Trophoblast cell (in vitro differentiated cells and primary cell): ENCODE results near the gene AHI1. TPM values are rescaled to one million over a fixed set of nuclear protein-coding genes. Genes with fewer than 3 reads are reported as not detected.

Experiments
- DNase-seq, 2 donors: peaks; one replicate each; pipeline ENCODE4 v3.0.0-alpha.2; 2016
- H2AFZ ChIP-seq: 2 replicates; pipeline ENCODE4 v1.6.1; 2013; ENCODE audit warnings: low read length, moderate library complexity, mild to moderate bottlenecking; ENCODE audit not compliant: insufficient read depth, poor library complexity
- H2AK5ac ChIP-seq: 2 replicates; pipeline ENCODE4 v1.6.1; 2013; ENCODE audit warnings: mild to moderate bottlenecking, low read length
- H2BK120ac ChIP-seq: 2 replicates; pipeline ENCODE4 v1.6.1; 2013; ENCODE audit warnings: low read length, mild to moderate bottlenecking, moderate library complexity; ENCODE audit not compliant: insufficient read depth, poor library complexity
- H2BK12ac ChIP-seq: 2 replicates; pipeline ENCODE4 v1.6.1; 2013; ENCODE audit warnings: mild to moderate bottlenecking, low read length, moderate library complexity
- H2BK5ac ChIP-seq: 2 replicates; pipeline ENCODE4 v1.6.1; 2013; ENCODE audit warnings: low read length, low read depth, moderate library complexity, mild to moderate bottlenecking; ENCODE audit not compliant: poor library complexity
- H3K14ac ChIP-seq: 2 replicates; pipeline ENCODE4 v1.6.1; 2013; ENCODE audit warnings: mild to moderate bottlenecking, low read length
- H3K18ac ChIP-seq: 2 replicates; pipeline ENCODE4 v1.6.1; 2013; ENCODE audit warnings: mild to moderate bottlenecking, low read length
- H3K23ac ChIP-seq: 2 replicates; pipeline ENCODE4 v1.6.1; 2013; ENCODE audit warnings: low read length
- H3K27ac ChIP-seq: 2 replicates; pipeline ENCODE4 v1.5.1; 2013; ENCODE audit warnings: low read depth, mild to moderate bottlenecking, inconsistent platforms, low read length, moderate library complexity
- H3K27me3 ChIP-seq: 2 replicates; pipeline ENCODE4 v1.6.1; 2013; ENCODE audit warnings: inconsistent platforms, mild to moderate bottlenecking, low read length, moderate library complexity; ENCODE audit not compliant: insufficient read depth
- H3K36me3 ChIP-seq, 2 experiments: 1 replicate in 1 of 2; 2 replicates in 1 of 2; pipeline ENCODE4 v1.6.1; 2013; ENCODE audit warnings: low read length in 2 of 2, mild to moderate bottlenecking in 2 of 2, moderate library complexity in 1 of 2; ENCODE audit not compliant: insufficient read depth in 2 of 2, control insufficient read depth in 1 of 2
- H3K4ac ChIP-seq: 2 replicates; pipeline ENCODE4 v1.6.1; 2013; ENCODE audit warnings: low read depth, mild to moderate bottlenecking, low read length, moderate library complexity
- H3K4me1 ChIP-seq, 2 experiments: 1 replicate in 1 of 2; 2 replicates in 1 of 2; pipeline ENCODE4 v1.6.1; 2013; ENCODE audit warnings: low read length in 2 of 2, mild to moderate bottlenecking in 2 of 2, moderate library complexity in 1 of 2; ENCODE audit not compliant: insufficient read depth in 2 of 2, control insufficient read depth in 1 of 2
- H3K4me2 ChIP-seq: 2 replicates; pipeline ENCODE4 v1.6.1; 2013; ENCODE audit warnings: inconsistent platforms, mild to moderate bottlenecking, low read length, moderate library complexity
- H3K4me3 ChIP-seq: 2 replicates; pipeline ENCODE4 v1.5.1; 2013; ENCODE audit warnings: mild to moderate bottlenecking, low read depth, low read length, inconsistent platforms
- H3K79me1 ChIP-seq: one replicate; pipeline ENCODE4 v1.6.1; 2013; ENCODE audit warnings: low read length
- H3K79me2 ChIP-seq: 2 replicates; pipeline ENCODE4 v1.6.1; 2013; ENCODE audit warnings: low read length, mild to moderate bottlenecking; ENCODE audit not compliant: control insufficient read depth, insufficient read depth, poor library complexity
- H3K9ac ChIP-seq: 2 replicates; pipeline ENCODE4 v1.6.1; 2013; ENCODE audit warnings: mild to moderate bottlenecking, low read length
- H3K9me3 ChIP-seq: 2 replicates; pipeline ENCODE4 v1.6.1; 2013; ENCODE audit warnings: low read depth, mild to moderate bottlenecking, control low read depth, inconsistent platforms, low read length; ENCODE audit not compliant: insufficient read depth
- H4K12ac ChIP-seq: 2 replicates; pipeline ENCODE4 v1.6.1; 2013; ENCODE audit warnings: low read depth, mild to moderate bottlenecking, low read length, moderate library complexity
- H4K8ac ChIP-seq: 2 replicates; pipeline ENCODE4 v1.6.1; 2013; ENCODE audit warnings: low read depth, mild to moderate bottlenecking, low read length, moderate library complexity
- H4K91ac ChIP-seq: one replicate; pipeline ENCODE4 v1.6.1; 2013; ENCODE audit warnings: low read depth, mild to moderate bottlenecking, low read length, moderate library complexity
- WGBS: extraction: QIAGEN DNeasy Blood & Tissue Kit; methylation state at CpG from one replicate; pipeline ENCODE4 v1.1.7; 2013; ENCODE audit warnings: missing lambda C conversion rate; ENCODE audit not compliant: insufficient read length, insufficient coverage; ENCODE audit errors: extremely low coverage; 5-methylcytosine and 5-hydroxymethylcytosine counted together
- polyA plus RNA-seq: library from polyadenylated mRNA; stranded (reverse); fragments of 200-250 nt; gene quantifications from 2 replicates; pipeline ENCODE4 v1.2.3, GENCODE V29; 2013

The AHI1 gene
- 8.6 and 8.7 TPM in 2 replicates for polyA plus RNA-seq

DNA sequence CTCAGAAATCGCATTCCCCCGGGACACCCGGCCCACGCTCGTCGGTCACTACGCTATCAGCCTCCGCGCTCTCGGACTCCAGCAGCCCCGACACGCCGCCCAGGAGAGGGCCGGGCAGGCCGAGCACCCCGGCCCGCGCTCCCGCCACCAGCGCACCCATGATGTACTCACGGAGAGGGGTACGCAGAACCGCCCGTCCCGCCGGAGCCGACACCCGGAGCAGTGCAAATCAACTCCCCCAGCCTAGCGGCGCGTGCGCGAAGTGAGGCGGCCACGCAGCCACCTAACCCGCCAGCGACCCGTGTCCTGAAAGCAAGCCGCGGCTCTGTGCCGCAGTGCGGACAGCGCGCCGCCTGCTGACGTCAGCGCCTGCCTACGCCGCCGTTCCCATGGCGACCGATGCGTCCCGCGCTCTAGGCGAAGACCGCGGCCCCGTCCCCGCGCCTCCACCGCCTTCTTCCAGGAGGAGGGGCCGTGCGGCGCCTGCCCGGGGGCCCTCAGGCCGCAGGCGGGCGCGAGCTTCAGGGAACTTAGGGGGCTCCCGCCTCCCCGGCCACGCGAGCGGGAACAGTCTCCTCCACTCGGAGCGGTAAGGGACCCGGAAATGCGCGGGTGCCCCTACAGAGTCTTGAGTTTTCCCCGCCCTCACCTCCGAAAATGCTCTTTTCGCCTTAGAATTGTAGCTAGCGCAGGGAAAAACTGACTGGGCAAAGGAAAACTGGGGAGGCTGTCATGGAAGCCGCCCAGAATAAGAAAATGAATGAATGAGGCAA lies at the start of gene AHI1:
Gene AHI1 (minus strand): TSS at position 329 of the 773 bp plus-strand sequence. CDS start 5,503 bp downstream, outside the sequence.
- Histone ChIP-seq H3K79me2 (peaks cover 2% of the 10 kb centered on the region), H3K4me2 (peak within 1 kb of the TSS; percentile 71), H4K8ac (peak within 1 kb of the TSS; percentile 92), H3K27ac (peak within 1 kb of the TSS; percentile 86), H3K14ac (peak within 1 kb of the TSS; percentile 81), H3K18ac (peak within 1 kb of the TSS; percentile 36), H2AFZ (peak within 1 kb of the TSS; percentile 89), H2BK12ac (peak within 1 kb of the TSS; percentile 68), H3K4me1 (no peaks in the 10 kb centered on the region), H3K36me3 (peaks cover 0 to 2% of the 10 kb centered on the region in 2 experiments), H3K79me1 (peaks cover 13% of the 10 kb centered on the region), H3K9me3 (no peaks in the 10 kb centered on the region), H3K9ac (peak within 1 kb of the TSS; percentile 66), H4K91ac (peak within 1 kb of the TSS; percentile 94), H2BK120ac (peak within 1 kb of the TSS; percentile 91), H4K12ac (peak within 1 kb of the TSS; percentile 74), H3K4ac (peak within 1 kb of the TSS; percentile 39), H2AK5ac (no peak within 1 kb of the TSS), H3K23ac (no peak within 1 kb of the TSS), H3K27me3 (no peaks in the 10 kb centered on the region), H3K4me3 (peak within 1 kb of the TSS; percentile 81), H2BK5ac (peak within 1 kb of the TSS; percentile 96)
- WGBS = no CpG with 5 or more reads among the region's 85 CpGs
- peak; percentile 98 to 99 for DNase-seq

DNA sequence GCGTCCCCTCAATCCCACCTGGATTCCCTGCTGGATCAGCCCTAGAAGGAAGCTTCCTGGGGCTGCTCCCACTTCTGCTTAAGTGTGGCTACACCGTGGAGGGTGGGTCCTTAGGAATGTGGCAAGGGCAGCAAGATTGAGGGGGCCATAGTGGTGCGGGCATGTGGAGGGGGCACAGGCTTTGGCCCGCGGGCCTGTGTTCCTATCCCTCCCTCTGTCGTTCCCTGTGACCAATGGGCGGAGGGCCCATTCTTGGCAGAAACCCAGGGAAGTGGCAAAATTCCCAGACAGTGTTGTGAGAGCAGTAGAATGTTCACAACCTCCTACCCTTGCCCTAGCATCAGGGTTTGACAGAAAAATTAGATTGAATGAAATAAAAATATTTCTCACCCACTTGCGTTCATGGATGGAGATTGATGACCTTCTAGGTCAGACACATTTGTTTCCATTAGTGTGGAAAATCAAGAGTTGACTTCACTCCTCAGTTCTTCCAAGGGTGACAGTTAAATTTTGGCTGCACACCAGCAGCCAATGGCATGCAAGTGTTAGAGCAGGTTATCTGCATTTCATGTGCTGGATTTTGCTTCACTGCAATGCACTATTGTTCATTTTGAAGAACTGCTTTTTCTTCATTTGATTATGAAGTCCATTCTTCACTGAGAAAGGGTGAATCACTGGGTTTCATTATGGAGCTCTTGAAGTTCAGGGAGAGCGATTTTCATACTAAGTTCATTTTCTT lies 49.3 kb upstream of the AHI1 start:
- Histone ChIP-seq H4K91ac (no peak overlapping the region), H2BK5ac (no peak overlapping the region), H3K79me1 (no peaks in the 10 kb centered on the region), H3K27me3 (no peaks in the 10 kb centered on the region), H4K12ac (no peak overlapping the region), H3K4me2 (no peak overlapping the region), H2BK120ac (no peak overlapping the region), H3K4me1 (no peaks in the 10 kb centered on the region), H3K9me3 (no peaks in the 10 kb centered on the region), H3K14ac (no peak overlapping the region), H3K4me3 (no peak overlapping the region), H2AFZ (no peak overlapping the region), H3K9ac (no peak overlapping the region), H3K27ac (no peak overlapping the region), H3K4ac (no peak overlapping the region), H4K8ac (no peak overlapping the region), H2BK12ac (no peak overlapping the region), H3K79me2 (no peaks in the 10 kb centered on the region), H3K23ac (no peak overlapping the region), H2AK5ac (no peak overlapping the region), H3K36me3 (no peaks in the 10 kb centered on the region), H3K18ac (no peak overlapping the region)
- DNase-seq = no peak
- no CpG with 5 or more reads among the region's 9 CpGs for WGBS

DNA sequence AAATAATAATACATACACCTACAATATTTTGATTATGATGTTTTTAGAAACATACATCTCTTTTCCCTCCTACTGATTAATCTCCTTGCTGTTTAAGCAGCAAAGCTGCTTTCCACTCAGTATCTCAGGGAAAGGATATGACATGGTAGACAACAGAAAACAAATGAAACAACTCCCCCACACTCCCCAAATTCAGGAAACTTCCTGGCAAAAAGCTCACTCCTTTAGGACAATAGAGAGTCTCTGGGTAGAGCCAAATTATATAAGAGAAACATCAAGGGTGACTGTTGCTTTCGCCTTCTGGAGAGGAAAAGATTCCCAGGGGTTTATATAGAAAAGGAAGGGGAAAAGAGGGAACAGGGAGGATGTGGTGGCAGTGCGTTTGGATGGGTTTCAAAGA lies 48.7 kb upstream of the AHI1 start:
- H3K79me1 ChIP-seq = no peaks in the 10 kb centered on the region
- no peaks in the 10 kb centered on the region for H3K27me3 ChIP-seq
- no peak overlapping the region for H3K4me2 ChIP-seq
- no peak overlapping the region for H4K91ac ChIP-seq
- H3K27ac ChIP-seq = no peak overlapping the region
- no peak overlapping the region for H4K12ac ChIP-seq
- H4K8ac ChIP-seq = no peak overlapping the region
- no peak overlapping the region for H2BK120ac ChIP-seq
- H2AFZ ChIP-seq = no peak overlapping the region
- no peaks in the 10 kb centered on the region for H3K36me3 ChIP-seq
- no peak for DNase-seq
- no peak overlapping the region for H2BK12ac ChIP-seq
- H2BK5ac ChIP-seq = no peak overlapping the region
- no peak overlapping the region for H3K14ac ChIP-seq
- no CpG with 5 or more reads among the region's 2 CpGs for WGBS
- H2AK5ac ChIP-seq = no peak overlapping the region
- H3K9me3 ChIP-seq = no peaks in the 10 kb centered on the region
- no peaks in the 10 kb centered on the region for H3K4me1 ChIP-seq
- no peak overlapping the region for H3K4ac ChIP-seq
- no peaks in the 10 kb centered on the region for H3K79me2 ChIP-seq
- H3K23ac ChIP-seq = no peak overlapping the region
- H3K18ac ChIP-seq = no peak overlapping the region
- H3K9ac ChIP-seq = no peak overlapping the region
- H3K4me3 ChIP-seq = no peak overlapping the region

- H2BK5ac ChIP-seq = no peak overlapping the region
- H3K9ac ChIP-seq = no peak overlapping the region
- no peaks in the 10 kb centered on the region for H3K36me3 ChIP-seq
- no peaks in the 10 kb centered on the region for H3K79me2 ChIP-seq
- H3K27me3 ChIP-seq = no peaks in the 10 kb centered on the region
- H3K79me1 ChIP-seq = no peaks in the 10 kb centered on the region
- H4K12ac ChIP-seq = no peak overlapping the region
- no peak for DNase-seq
- H2AFZ ChIP-seq = no peak overlapping the region
- no peak overlapping the region for H2BK120ac ChIP-seq
- peaks cover 0 to 4% of the 10 kb centered on the region in 2 experiments for H3K4me1 ChIP-seq
- no peak overlapping the region for H4K91ac ChIP-seq
- no peak overlapping the region for H3K14ac ChIP-seq
- H3K18ac ChIP-seq = no peak overlapping the region
- H4K8ac ChIP-seq = no peak overlapping the region
- no peaks in the 10 kb centered on the region for H3K9me3 ChIP-seq
- no peak overlapping the region for H3K4me3 ChIP-seq
- no peak overlapping the region for H3K4me2 ChIP-seq
- no peak overlapping the region for H2BK12ac ChIP-seq
- no peak overlapping the region for H3K27ac ChIP-seq
- no peak overlapping the region for H3K4ac ChIP-seq
- H2AK5ac ChIP-seq = no peak overlapping the region
- WGBS = no CpG with 5 or more reads among the region's 2 CpGs
- H3K23ac ChIP-seq = no peak overlapping the region
Measured at GRCh38 chr6:135540207-135540840, 42.8 kb upstream of the AHI1 start.
